HS-27A (cell line): ENCODE data around the gene CRKL.

Source experiments
- DNase-seq: peaks from one replicate; pipeline ENCODE4 v3.0.0-alpha.2; 2012; ENCODE audit warnings: low read depth, missing footprints

Gene CRKL

DNA sequence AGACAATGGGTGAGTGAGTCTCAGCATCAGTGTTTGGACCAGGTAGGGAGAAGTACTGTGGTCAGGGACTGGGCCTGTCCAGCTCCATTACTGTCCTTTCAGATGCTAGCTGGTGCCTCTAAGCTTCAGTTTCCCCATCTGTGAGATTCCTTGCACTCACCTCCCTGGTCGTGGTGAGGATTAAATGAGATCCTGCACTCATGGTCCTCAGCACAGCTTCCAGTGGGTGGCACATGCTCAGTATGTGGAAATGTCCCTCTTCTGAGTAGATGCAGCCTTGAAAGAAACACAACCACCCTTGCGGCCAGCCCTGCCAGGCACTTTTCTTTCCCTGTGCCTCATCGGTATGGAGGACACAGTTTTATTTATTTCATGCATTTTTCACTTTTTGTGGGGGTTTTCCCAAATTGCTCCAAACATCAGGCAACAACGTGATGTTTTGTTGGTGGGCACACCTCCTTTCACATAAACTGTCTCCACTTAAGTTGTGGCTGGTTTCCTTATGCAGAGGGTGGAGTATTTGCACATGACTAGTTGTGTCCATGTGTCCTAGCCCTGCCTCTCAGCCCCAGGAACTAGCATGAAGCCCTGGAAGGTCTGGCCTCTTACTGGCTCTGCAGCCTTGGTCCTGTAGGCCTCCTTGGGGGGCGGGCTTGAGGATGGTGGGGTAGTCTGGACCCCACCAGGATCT lies 66.0 kb downstream of the CRKL start:
- DNase-seq = no peak

- DNase-seq = no peak
These were observed 68.5 kb downstream of the CRKL start for GRCh38 chr22:20985720-20986119.

GRCh38 chr22:20986365-20986764 lies 69.2 kb downstream of the CRKL start:
- no peak for DNase-seq

DNA sequence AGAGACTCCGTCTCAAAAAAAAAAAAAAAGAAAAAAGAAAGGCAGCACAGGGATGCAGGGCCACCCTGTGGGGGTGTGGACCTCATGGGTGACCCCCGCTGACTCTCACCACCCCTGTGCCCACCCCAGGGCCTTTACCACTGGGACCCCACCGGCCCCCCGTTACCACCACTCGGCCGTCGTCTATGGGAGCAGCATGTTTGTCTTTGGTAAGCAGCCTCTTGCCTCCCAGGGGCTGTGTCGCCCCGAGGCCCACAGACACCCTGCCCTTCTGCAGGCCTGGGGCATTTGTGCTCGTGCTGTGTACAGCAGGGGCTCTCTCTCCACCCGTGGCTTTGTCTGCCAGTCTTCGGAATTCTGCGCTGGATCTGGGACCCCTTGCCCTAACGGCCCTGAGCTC lies 70.2 kb downstream of the CRKL start:
- DNase-seq = no peak

GRCh38 chr22:20988573-20989322 lies 71.5 kb downstream of the CRKL start:
- no peak for DNase-seq

DNA sequence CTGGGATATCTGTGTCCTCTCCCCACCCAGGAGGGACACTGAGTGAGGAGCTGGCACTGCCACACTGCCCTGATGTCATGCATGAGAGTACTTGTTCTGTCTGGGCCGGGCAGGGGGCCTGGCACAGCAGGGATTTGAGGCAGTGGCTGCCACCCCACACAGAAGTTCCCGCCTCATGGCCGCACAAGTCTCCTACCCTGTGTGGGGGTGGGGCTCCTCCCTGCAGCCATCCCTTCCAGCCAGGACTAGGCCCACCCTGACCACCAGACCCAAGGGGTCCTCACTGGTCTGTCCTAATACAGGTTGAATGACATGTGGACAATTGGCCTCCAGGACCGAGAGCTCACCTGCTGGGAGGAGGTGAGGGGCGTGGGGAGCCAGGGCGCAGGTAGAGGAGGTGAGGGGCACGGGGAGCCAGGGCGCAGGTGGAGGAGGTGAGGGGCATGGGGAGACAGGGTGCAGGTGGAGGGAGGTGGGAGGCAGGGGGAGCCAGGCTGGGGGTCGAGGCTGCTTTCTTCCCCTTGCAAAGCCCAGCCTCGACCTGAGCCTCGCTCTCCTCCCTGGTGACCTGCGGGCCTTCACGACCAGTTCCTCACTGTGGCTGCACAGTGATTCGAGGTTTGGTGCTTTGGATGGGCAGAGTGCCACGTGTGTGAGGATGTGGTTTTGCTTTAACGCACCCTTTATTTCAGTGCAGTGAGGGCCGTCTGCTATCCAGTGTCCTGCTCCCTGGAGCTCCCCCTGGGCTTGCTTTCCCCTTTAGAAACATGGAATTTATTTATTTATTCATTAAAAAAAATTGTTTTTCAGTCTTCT lies 72.3 kb downstream of the CRKL start:
- DNase-seq = no peak

DNA sequence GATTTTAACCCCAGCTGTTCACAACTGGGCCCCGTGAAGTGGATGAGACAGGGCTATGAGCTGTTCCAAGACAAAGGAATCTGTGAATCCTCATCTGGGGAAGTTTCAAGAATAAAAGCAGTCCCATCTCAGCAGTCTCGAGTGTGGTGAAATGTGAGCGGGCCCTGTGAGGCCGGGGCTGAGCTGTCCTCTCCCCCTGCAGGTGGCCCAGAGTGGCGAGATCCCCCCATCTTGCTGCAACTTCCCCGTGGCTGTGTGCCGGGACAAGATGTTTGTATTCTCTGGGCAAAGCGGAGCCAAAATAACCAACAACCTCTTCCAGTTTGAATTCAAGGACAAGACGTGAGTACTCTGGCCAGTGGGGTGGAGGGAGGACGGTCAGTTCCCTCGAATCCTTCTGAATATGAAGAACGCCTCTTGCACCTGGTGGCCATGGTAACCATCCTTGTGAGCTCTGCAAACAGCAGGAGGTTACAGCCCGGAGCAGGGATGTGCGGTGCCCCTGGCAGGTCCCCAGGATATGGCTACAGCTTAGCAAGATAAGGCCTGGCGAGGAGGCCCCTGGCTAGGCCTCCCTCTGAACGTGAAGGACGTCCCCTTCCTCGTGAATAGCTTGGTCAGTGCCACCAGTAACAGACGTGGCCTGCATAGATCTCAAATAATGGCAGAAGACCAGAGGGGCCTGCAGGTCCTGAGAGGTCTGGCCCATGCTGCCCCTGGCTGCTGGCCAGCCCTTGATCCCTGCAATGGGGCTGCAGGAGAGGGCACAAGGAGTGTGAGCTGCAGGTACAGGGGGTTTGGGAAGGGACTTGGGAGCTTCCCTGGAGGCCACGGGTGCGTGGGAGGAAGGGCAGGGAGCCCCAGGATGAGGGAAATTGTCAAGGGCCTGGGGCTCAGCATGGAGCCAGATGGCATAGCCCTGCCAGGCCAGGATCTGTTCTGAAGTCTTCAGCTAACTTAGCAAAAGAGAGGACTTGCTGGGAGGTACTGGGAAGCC lies 73.3 kb downstream of the CRKL start:
- no peak for DNase-seq

GRCh38 chr22:20991252-20992055 lies 74.2 kb downstream of the CRKL start:
- DNase-seq = no peak

GRCh38 chr22:20992056-20992442 lies 74.8 kb downstream of the CRKL start:
- DNase-seq = no peak

- DNase-seq = no peak
These were observed 75.5 kb downstream of the CRKL start for GRCh38 chr22:20992456-20993303.

- no peak for DNase-seq
These were observed 76.3 kb downstream of the CRKL start for GRCh38 chr22:20993304-20994127.

DNA sequence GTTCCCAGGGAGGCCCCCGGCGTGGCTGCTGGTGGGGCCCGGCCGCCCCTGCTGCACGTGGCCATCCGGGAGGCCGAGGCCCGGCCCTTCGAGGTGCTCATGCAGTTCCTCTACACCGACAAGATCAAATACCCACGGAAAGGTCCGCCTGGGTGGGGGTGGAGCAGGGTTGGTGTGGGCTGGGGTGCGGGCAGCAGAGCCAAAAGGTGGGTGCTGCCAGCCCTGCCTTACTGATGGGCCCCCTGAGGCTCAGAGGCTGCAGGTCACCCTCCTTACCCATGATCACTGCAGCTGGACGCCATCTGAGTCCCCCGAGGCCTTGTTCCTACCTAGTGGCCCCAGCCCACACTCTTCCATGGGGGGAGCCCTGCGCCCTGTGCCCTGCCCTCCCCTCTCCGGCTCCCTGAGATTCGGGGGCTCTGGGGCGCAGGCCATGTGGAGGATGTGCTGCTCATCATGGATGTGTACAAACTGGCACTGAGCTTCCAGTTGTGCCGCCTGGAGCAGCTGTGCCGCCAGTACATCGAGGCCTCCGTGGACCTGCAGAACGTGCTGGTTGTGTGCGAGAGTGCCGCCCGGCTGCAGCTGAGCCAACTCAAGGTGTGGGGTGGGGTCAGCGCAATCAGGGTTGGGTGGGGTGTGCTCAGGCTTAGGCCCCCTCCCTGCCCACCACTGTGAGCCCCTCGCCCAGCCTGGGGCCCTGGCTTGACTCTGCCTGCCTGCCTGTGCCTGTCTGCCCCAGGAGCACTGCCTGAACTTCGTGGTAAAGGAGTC lies 77.1 kb downstream of the CRKL start:
- DNase-seq = no peak

DNA sequence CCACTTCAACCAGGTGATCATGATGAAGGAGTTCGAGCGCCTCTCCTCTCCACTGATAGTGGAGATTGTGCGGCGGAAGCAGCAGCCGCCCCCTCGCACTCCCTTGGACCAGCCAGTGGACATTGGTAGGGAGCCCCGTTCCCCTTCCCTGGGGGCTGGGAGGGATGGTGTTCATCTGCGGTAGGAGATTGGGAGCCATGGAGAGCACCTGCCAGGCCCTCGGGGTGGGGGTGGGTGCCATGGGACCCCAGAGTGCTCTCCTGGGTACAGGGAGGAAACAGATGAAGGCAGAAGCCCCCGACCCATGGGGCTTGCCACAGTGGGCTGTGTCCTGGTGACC lies 77.7 kb downstream of the CRKL start:
- DNase-seq = no peak

GRCh38 chr22:20995329-20996030 lies 78.3 kb downstream of the CRKL start:
- no peak for DNase-seq

DNA sequence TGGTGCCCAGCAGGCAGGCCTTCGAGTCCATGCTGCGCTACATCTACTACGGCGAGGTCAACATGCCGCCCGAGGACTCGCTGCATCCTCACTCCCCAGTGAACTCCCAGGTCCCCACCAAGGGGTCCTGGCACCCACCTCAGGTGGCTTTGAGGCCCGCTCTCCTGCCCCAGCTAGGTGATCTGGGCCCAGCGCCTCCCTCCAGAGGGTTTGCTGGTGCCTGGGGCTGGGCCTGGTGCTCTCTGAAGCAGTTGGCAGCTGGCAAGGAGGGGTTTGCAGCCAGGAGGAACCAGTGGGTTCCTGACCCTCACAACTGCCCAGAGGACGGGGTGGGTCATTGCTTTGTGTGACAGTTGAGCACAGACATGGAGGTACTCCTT lies 78.8 kb downstream of the CRKL start:
- DNase-seq = no peak

GRCh38 chr22:20996598-20997535 lies 79.7 kb downstream of the CRKL start:
- DNase-seq = no peak
